Vagina (tissue), 2 donors: ENCODE data around the gene ERG. TPM values are rescaled to one million over a fixed set of nuclear protein-coding genes. Genes with fewer than 3 reads are reported as not detected.

Experiments used
- DNase-seq, 2 donors: peaks; one replicate each; pipeline ENCODE4 v3.0.0-alpha.2; 2017; ENCODE audit errors: extremely low spot score in 2 of 2
- H3K27ac ChIP-seq: fragments of 200-600 bp; sonication (generic); one replicate; pipeline ENCODE4 v1.5.1; 2019
- H3K27me3 ChIP-seq: fragments of 200-600 bp; sonication (generic); one replicate; pipeline ENCODE4 v1.5.1; 2019
- H3K36me3 ChIP-seq, 2 donors: fragments of 200-600 bp; sonication (generic); one replicate each; pipeline ENCODE4 v1.5.1; 2017 to 2019
- H3K4me1 ChIP-seq: fragments of 200-600 bp; sonication (generic); one replicate; pipeline ENCODE4 v1.5.1; 2019
- H3K4me3 ChIP-seq, 2 donors: fragments of 200-600 bp; sonication (generic); 1 replicate in 1 of 2; 2 replicates in 1 of 2; pipeline ENCODE4 v1.5.1; 2016 to 2019
- H3K9me3 ChIP-seq: fragments of 200-600 bp; sonication (generic); one replicate; pipeline ENCODE4 v1.5.1; 2019
- POLR2A ChIP-seq, 2 donors: fragments of 450-650 bp; IDR thresholded peaks; one replicate each; pipeline ENCODE4 v1.6.1; 2017; ENCODE audit warnings: antibody characterized with exemption in 2 of 2, mild to moderate bottlenecking in 2 of 2, moderate library complexity in 2 of 2
- POLR2AphosphoS5 ChIP-seq, 2 donors: sonication (generic); formaldehyde crosslinking; IDR thresholded peaks; one replicate each; pipeline ENCODE4 v1.9.0; 2017; ENCODE audit warnings: antibody characterized with exemption in 2 of 2, mild to moderate bottlenecking in 2 of 2, low read depth in 1 of 2; ENCODE audit not compliant: insufficient read depth in 1 of 2
- intact Hi-C: fragments of 100-400 bp; cut with DNase I; formaldehyde crosslinking; loops from one replicate; pipeline ENCODE4 v1.15.1; 2023
- total RNA-seq: library from RNA; depleted of rRNA; stranded (reverse); fragments of >200 nt; gene quantifications from one replicate; pipeline ENCODE4 v1.2.3, GENCODE V29; 2016
- TF ChIP-seq, protein P1 (sequence below), 3 experiments: fragments of 450-650 bp in 2 of 3; fragments of 200-600 bp in 1 of 3; sonication (generic) in 1 of 3; IDR thresholded peaks; one replicate each; pipeline ENCODE4 v1.5.1; 2017 to 2019; ENCODE audit warnings: antibody characterized with exemption in 3 of 3, mild to moderate bottlenecking in 2 of 3, moderate library complexity in 2 of 3

The ERG gene
- total RNA-seq, 1 donor from 2014 or later = 20.9 TPM

DNA sequence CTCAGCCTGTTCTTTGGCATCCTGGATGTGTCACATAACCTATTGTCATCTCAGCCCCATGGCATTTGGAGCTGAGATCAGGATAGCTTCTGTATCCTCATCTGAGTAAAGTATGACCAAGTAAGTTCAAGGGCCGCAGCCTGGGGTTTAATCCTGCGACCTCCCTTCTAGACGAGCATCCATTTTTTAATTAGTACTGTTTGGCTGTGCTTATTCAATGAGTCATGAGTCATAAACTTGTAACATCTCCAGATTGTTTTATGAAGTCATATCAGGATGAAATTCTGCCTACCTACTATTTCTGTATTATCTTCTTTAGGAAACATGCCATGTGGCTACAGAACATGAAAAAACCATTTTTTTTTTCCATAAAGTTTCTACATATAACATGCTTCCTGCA lies 119.1 kb downstream of the ERG start:
- Histone ChIP-seq H3K27me3 (no peaks in the 10 kb centered on the region), H3K4me3 (no peak overlapping the region), H3K27ac (no peak overlapping the region), H3K36me3 (no peaks in the 10 kb centered on the region), H3K9me3 (no peaks in the 10 kb centered on the region), H3K4me1 (no peaks in the 10 kb centered on the region)
- TF ChIP-seq, protein P1, sequence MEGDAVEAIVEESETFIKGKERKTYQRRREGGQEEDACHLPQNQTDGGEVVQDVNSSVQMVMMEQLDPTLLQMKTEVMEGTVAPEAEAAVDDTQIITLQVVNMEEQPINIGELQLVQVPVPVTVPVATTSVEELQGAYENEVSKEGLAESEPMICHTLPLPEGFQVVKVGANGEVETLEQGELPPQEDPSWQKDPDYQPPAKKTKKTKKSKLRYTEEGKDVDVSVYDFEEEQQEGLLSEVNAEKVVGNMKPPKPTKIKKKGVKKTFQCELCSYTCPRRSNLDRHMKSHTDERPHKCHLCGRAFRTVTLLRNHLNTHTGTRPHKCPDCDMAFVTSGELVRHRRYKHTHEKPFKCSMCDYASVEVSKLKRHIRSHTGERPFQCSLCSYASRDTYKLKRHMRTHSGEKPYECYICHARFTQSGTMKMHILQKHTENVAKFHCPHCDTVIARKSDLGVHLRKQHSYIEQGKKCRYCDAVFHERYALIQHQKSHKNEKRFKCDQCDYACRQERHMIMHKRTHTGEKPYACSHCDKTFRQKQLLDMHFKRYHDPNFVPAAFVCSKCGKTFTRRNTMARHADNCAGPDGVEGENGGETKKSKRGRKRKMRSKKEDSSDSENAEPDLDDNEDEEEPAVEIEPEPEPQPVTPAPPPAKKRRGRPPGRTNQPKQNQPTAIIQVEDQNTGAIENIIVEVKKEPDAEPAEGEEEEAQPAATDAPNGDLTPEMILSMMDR (IDR thresholded peaks at IDR 0.05) = no peak
- TF ChIP-seq POLR2AphosphoS5 (IDR thresholded peaks at IDR 0.05; ENCODE audit: insufficient read depth in 1 of 2, low read depth in 1 of 2) (no peak), POLR2A (IDR thresholded peaks at IDR 0.05) (no peak)
- DNase-seq = no peak
- intact Hi-C loops = no loop called here

GRCh38 chr21:38377165-38378088 lies 120.8 kb downstream of the ERG start:
- H3K27me3 ChIP-seq = no peaks in the 10 kb centered on the region
- no peak overlapping the region for H3K4me3 ChIP-seq
- intact Hi-C loops = no loop called here
- TF ChIP-seq, protein P1 (IDR thresholded peaks at IDR 0.05) = no peak
- no peak for TF ChIP-seq POLR2AphosphoS5 (IDR thresholded peaks at IDR 0.05; ENCODE audit: insufficient read depth in 1 of 2, low read depth in 1 of 2)
- TF ChIP-seq POLR2A (IDR thresholded peaks at IDR 0.05) = no peak
- no peaks in the 10 kb centered on the region for H3K9me3 ChIP-seq
- H3K36me3 ChIP-seq = no peaks in the 10 kb centered on the region
- no peaks in the 10 kb centered on the region for H3K4me1 ChIP-seq
- no peak overlapping the region for H3K27ac ChIP-seq
- no peak for DNase-seq

DNA sequence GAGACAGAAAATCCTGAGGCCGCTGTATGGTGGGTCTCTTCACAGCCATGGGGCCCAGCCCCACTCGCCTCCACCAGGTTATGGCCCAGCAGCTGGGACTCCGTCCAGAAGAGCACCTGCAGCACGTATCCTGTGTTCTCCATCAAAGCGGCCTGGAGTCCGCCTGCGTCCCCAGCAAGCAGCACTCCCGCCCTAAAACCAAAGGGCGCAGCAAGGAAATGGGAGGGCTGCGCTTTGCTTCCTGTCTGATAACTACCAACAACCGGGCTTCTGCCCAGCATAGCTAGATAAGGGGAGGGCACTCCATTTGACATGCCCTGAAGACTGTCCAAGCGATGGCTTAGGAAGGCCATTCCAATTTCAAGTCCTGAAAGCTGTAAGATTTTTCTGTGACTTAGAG lies 121.6 kb downstream of the ERG start:
- H3K4me3 ChIP-seq = no peak overlapping the region
- H3K9me3 ChIP-seq = no peaks in the 10 kb centered on the region
- DNase-seq = no peak
- H3K4me1 ChIP-seq = no peaks in the 10 kb centered on the region
- H3K27ac ChIP-seq = no peak overlapping the region
- no peak for TF ChIP-seq POLR2AphosphoS5 (IDR thresholded peaks at IDR 0.05; ENCODE audit: insufficient read depth in 1 of 2, low read depth in 1 of 2)
- TF ChIP-seq POLR2A (IDR thresholded peaks at IDR 0.05) = no peak
- TF ChIP-seq, protein P1 (IDR thresholded peaks at IDR 0.05) = no peak
- intact Hi-C loops = no loop called here
- H3K36me3 ChIP-seq = no peaks in the 10 kb centered on the region
- no peaks in the 10 kb centered on the region for H3K27me3 ChIP-seq

- Histone ChIP-seq H3K36me3 (no peaks in the 10 kb centered on the region), H3K9me3 (no peaks in the 10 kb centered on the region), H3K27ac (no peak overlapping the region), H3K27me3 (no peaks in the 10 kb centered on the region), H3K4me3 (no peak overlapping the region), H3K4me1 (no peaks in the 10 kb centered on the region)
- intact Hi-C loops = no loop called here
- DNase-seq = no peak
- TF ChIP-seq POLR2AphosphoS5 (IDR thresholded peaks at IDR 0.05; ENCODE audit: insufficient read depth in 1 of 2, low read depth in 1 of 2) = no peak
- TF ChIP-seq, protein P1 (IDR thresholded peaks at IDR 0.05) = no peak
- no peak for TF ChIP-seq POLR2A (IDR thresholded peaks at IDR 0.05)
Observed at GRCh38 chr21:38376235-38376634, 122.0 kb downstream of the ERG start.

DNA sequence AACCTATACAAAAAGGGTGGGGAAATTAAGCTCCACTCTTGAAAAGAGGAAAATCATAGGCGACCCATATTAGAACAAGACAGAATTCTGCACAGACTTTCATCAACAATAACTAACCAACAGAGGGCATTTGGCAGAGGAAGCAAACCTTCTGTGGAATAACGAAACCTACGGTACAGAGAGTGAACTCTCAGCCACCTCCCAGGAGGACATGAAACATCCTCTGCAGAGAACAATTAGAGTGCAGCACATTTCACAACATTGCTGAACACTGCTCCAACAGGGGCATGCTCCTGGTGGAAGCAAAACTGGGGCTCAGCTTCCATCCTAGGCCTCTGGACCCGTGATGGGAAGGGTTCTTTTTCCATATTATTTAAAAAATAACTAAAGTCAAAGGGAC lies 130.6 kb downstream of the ERG start:
- Histone ChIP-seq H3K27ac (no peak overlapping the region), H3K27me3 (no peaks in the 10 kb centered on the region), H3K4me1 (no peaks in the 10 kb centered on the region), H3K4me3 (no peak overlapping the region), H3K36me3 (no peaks in the 10 kb centered on the region), H3K9me3 (no peaks in the 10 kb centered on the region)
- intact Hi-C loops = no loop called here
- TF ChIP-seq POLR2AphosphoS5 (IDR thresholded peaks at IDR 0.05; ENCODE audit: insufficient read depth in 1 of 2, low read depth in 1 of 2) (no peak), POLR2A (IDR thresholded peaks at IDR 0.05) (no peak)
- TF ChIP-seq, protein P1 (IDR thresholded peaks at IDR 0.05) = no peak
- no peak for DNase-seq
